Upper lobe of right lung (tissue), 1 donor: ENCODE results near the gene KIAA0319L. TPM values are rescaled to one million over a fixed set of nuclear protein-coding genes. Genes with fewer than 3 reads are reported as not detected.

Experiments
- ATAC-seq: fragments of 200-7000 bp; cut with Tn5 transposase; one replicate; pipeline ENCODE4 v1.9.1; 2020; ENCODE audit warnings: mild to moderate bottlenecking, moderate library complexity
- DNase-seq: peaks from one replicate; pipeline ENCODE4 v3.0.0-alpha.2; 2020
- H3K27ac ChIP-seq: fragments of 200-600 bp; one replicate; pipeline ENCODE4 v1.8.0; 2022
- H3K27me3 ChIP-seq: fragments of 200-600 bp; one replicate; pipeline ENCODE4 v1.8.0; 2022; ENCODE audit warnings: mild to moderate bottlenecking
- H3K36me3 ChIP-seq: fragments of 200-600 bp; one replicate; pipeline ENCODE4 v1.8.0; 2022
- H3K4me1 ChIP-seq: fragments of 200-600 bp; one replicate; pipeline ENCODE4 v1.8.0; 2022
- H3K4me3 ChIP-seq: fragments of 200-600 bp; one replicate; pipeline ENCODE4 v1.8.0; 2022; ENCODE audit warnings: mild to moderate bottlenecking
- H3K9me3 ChIP-seq: fragments of 200-600 bp; one replicate; pipeline ENCODE4 v1.8.0; 2022
- intact Hi-C: fragments of 100-400 bp; cut with DNase I; formaldehyde crosslinking; loops from one replicate; pipeline ENCODE4 v1.11.0; 2022
- total RNA-seq: library from RNA; stranded (reverse); fragmentation: NEBNext Ultra II Directional; extraction: Animal tissue kit (Norgen Biotek cat#: 25700); gene quantifications from one replicate; pipeline ENCODE4 v1.2.1, GENCODE V29; 2021
- TF ChIP-seq, protein P1 (sequence below): fragments of 200-600 bp; IDR thresholded peaks from one replicate; pipeline ENCODE4 v1.8.0; 2022; ENCODE audit warnings: antibody characterized with exemption
- donor health status: DM: no; HTN: yes; CAD: no; lungs with severe emphysema.

Gene KIAA0319L
- total RNA-seq, 1 donor from 2014 or later = 87.7 TPM

DNA sequence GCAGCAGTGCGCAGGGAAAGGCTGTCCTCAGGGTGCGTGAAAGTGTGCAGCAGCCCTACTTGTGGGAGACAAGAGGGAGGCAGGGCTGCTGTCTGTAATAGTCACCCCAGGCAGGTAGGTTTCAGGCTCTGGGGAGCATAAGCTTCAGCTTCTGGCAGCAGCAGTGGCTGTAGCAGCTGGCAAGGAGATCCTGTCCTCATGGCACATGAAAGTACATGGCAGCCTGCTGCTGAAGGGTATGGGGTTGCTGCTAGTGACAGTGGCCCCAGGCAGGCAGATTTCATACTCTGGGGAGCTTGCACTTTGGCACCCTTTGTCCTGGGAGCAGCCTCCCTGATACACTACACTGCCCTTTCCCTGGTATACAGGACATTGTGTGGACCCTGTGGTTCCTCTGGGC, 26.3 kb downstream of the KIAA0319L start:
- Histone ChIP-seq H3K9me3 (no peaks in the 10 kb centered on the region), H3K27me3 (no peaks in the 10 kb centered on the region), H3K4me1 (peaks cover 12% of the 10 kb centered on the region), H3K4me3 (no peak overlapping the region), H3K27ac (no peak overlapping the region), H3K36me3 (no peaks in the 10 kb centered on the region)
- intact Hi-C loops = no loop called here
- TF ChIP-seq, protein P1, sequence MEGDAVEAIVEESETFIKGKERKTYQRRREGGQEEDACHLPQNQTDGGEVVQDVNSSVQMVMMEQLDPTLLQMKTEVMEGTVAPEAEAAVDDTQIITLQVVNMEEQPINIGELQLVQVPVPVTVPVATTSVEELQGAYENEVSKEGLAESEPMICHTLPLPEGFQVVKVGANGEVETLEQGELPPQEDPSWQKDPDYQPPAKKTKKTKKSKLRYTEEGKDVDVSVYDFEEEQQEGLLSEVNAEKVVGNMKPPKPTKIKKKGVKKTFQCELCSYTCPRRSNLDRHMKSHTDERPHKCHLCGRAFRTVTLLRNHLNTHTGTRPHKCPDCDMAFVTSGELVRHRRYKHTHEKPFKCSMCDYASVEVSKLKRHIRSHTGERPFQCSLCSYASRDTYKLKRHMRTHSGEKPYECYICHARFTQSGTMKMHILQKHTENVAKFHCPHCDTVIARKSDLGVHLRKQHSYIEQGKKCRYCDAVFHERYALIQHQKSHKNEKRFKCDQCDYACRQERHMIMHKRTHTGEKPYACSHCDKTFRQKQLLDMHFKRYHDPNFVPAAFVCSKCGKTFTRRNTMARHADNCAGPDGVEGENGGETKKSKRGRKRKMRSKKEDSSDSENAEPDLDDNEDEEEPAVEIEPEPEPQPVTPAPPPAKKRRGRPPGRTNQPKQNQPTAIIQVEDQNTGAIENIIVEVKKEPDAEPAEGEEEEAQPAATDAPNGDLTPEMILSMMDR = no peak
- no peak for ATAC-seq
- DNase-seq = no peak

DNA sequence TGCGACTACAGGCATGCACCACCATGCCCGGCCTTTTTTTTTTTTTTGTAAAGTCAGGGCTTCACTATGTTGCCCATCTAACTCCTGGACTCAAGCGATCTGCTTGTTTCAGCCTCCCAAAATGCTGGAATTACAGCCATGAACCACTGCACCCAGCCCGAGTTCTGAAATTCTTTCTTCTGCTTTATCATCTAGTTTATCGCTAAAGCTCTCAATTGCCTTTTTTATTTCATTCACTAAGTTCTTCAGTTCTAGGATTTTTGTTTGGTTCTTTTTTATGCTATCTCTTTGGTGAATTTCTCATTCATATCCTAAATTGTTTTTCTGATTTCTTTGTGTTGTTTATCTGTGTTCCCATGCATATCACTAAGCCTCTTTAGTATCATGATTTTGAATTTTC, 27.0 kb downstream of the KIAA0319L start:
- Histone ChIP-seq H3K4me3 (no peak overlapping the region), H3K36me3 (no peaks in the 10 kb centered on the region), H3K27ac (no peak overlapping the region), H3K9me3 (no peaks in the 10 kb centered on the region), H3K27me3 (no peaks in the 10 kb centered on the region), H3K4me1 (peaks cover 12% of the 10 kb centered on the region)
- no peak for DNase-seq
- intact Hi-C loops = no loop called here
- TF ChIP-seq, protein P1 = no peak
- ATAC-seq = no peak

DNA sequence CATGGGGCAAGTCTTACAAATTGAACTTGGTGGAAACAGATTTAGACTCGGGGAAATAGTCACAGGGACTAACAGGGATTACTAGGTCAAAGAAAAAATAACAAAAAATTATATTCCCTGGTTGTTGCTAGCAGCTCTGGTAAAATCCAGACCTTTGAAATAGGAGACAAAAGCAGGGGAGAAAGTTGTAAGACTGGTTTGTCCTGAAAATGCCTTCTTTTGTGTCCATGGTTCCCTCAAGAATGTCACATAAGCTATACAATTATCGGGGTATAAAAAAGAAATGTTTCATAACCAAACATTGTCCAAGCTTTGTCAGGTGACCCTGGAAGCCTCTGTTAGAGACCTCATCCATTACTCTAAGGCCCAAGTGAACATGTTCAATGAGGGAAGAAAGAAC, 33.1 kb downstream of the KIAA0319L start:
- no peaks in the 10 kb centered on the region for H3K9me3 ChIP-seq
- no peak overlapping the region for H3K27ac ChIP-seq
- ATAC-seq (no peak), DNase-seq (no peak)
- no peak overlapping the region for H3K4me3 ChIP-seq
- intact Hi-C loops = no loop called here
- H3K4me1 ChIP-seq = no peaks in the 10 kb centered on the region
- no peaks in the 10 kb centered on the region for H3K27me3 ChIP-seq
- TF ChIP-seq, protein P1 = no peak
- H3K36me3 ChIP-seq = no peaks in the 10 kb centered on the region

DNA sequence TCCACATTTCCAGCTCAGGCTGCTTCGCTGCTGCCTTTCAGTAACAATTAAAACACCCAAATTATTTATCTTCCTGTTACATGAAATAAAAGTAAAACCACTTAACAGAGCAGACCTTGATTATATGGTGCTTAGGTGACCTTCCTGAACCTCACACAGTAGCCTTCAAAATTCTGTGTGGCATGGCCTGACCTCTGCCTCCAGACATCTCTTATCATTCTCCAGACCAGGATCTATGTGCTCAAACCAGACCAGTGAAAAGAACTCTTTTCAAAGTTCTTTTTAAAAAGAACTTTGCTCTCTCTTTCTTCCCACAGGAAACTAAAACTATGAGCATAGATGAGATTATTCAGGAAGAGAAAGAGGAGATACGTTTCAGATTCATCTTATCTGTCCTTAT, 37.8 kb downstream of the KIAA0319L start:
- intact Hi-C loops = no loop called here
- no peak for DNase-seq
- TF ChIP-seq, protein P1 = no peak

DNA sequence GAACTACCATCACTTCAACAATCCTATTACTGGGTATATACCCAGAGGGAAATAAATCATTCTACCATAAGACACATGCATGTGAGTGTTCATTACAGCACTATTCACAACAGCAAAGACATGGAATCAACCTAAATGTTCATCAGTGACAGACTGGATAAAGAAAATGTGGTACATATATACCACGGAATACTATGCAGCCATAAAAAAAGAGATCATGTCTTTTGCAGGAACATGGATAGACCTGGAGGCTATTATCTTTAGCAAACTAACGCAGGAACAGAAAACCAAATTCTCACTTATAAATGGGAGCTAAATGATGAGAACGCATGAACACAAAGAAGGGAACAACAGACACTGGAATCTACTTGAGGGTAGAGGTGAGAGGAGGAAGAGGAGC, 39.0 kb downstream of the KIAA0319L start:
- Histone ChIP-seq H3K4me3 (no peak overlapping the region), H3K27me3 (no peaks in the 10 kb centered on the region), H3K4me1 (no peaks in the 10 kb centered on the region), H3K36me3 (no peaks in the 10 kb centered on the region), H3K27ac (no peak overlapping the region), H3K9me3 (no peaks in the 10 kb centered on the region)
- TF ChIP-seq, protein P1 = no peak
- ATAC-seq = no peak
- intact Hi-C loops = no loop called here
- no peak for DNase-seq

More for the DNA sequence above, 37.8 kb downstream of the KIAA0319L start:
- Histone ChIP-seq H3K36me3 (no peaks in the 10 kb centered on the region), H3K27me3 (no peaks in the 10 kb centered on the region), H3K9me3 (no peaks in the 10 kb centered on the region), H3K4me3 (no peak overlapping the region), H3K27ac (no peak overlapping the region), H3K4me1 (no peaks in the 10 kb centered on the region)
- no peak for ATAC-seq

DNA sequence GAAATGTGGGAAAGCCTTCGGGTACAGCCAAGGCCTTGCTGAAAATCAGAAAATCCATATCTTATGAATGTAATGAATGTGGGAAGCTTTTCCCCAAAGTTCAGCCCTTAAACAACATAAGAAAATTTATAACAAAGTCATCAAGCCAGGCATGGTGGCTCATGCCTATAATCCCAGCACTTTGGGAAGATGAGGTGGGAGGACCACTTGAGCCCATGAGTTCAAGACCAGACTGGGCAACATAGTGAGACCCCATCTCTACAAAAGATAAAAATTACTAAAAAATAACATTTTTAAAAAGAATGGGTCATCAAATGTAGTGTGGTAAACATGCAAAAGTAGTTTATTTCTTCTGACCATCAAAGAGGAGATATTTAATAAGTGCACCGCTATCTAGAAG, 45.9 kb downstream of the KIAA0319L start:
- ATAC-seq = no peak
- TF ChIP-seq, protein P1 = no peak
- peaks cover 6% of the 10 kb centered on the region for H3K36me3 ChIP-seq
- H3K4me1 ChIP-seq = peaks cover 14% of the 10 kb centered on the region
- H3K27me3 ChIP-seq = no peaks in the 10 kb centered on the region
- H3K9me3 ChIP-seq = no peaks in the 10 kb centered on the region
- no peak overlapping the region for H3K4me3 ChIP-seq
- intact Hi-C loops = no loop called here
- DNase-seq = no peak
- H3K27ac ChIP-seq = no peak overlapping the region
